Body of pancreas (tissue), 4 donors: ENCODE results near the gene DNASE1L2. TPM values are rescaled to one million over a fixed set of nuclear protein-coding genes. Genes with fewer than 3 reads are reported as not detected.

Experiments used
- ATAC-seq: fragments of 150-250 bp; one replicate; pipeline ENCODE4 v1.9.1; 2016
- DNase-seq, 4 donors: peaks; one replicate each; pipeline ENCODE4 v3.0.0-alpha.2; 2019
- H3K27ac ChIP-seq, 4 donors: fragments of 200-600 bp; sonication (generic); 1 replicate in 3 of 4; 2 replicates in 1 of 4; pipeline versions ENCODE4 v1.5.1 to v1.6.1; 2016 to 2019; ENCODE audit warnings: mild to moderate bottlenecking in 1 of 4, mixed read lengths in 1 of 4, moderate library complexity in 1 of 4
- H3K27me3 ChIP-seq, 2 donors: fragments of 200-600 bp; sonication (generic); one replicate each; pipeline ENCODE4 v1.6.0; 2016; ENCODE audit warnings: mild to moderate bottlenecking in 1 of 2
- H3K36me3 ChIP-seq, 2 donors: fragments of 200-600 bp; sonication (generic); replicated peaks in 1 of 2; 2 replicates each; pipeline ENCODE4 v1.5.1; 2016; ENCODE audit warnings: low read depth in 2 of 2; ENCODE audit not compliant: insufficient read depth in 1 of 2
- H3K4me1 ChIP-seq: fragments of 200-600 bp; sonication (generic); one replicate; pipeline ENCODE4 v1.6.0; 2016
- H3K4me3 ChIP-seq, 2 donors: fragments of 200-600 bp; sonication (generic); 1 replicate in 1 of 2; 2 replicates in 1 of 2; pipeline ENCODE4 v1.5.1; 2016 to 2019
- H3K9me3 ChIP-seq, 3 donors: fragments of 200-600 bp; sonication (generic); 1 replicate in 2 of 3; 2 replicates in 1 of 3; pipeline ENCODE4 v1.5.1; 2016
- POLR2A ChIP-seq, 3 donors: fragments of 450-650 bp; IDR thresholded peaks; one replicate each; pipeline ENCODE4 v1.6.1; 2016; ENCODE audit warnings: antibody characterized with exemption in 3 of 3, mild to moderate bottlenecking in 2 of 3
- WGBS, 2 donors: methylation state at CpG; one replicate each; pipeline ENCODE4 v1.1.5; 2017; 5-methylcytosine and 5-hydroxymethylcytosine counted together
- intact Hi-C: fragments of 100-400 bp; cut with DNase I; formaldehyde crosslinking; loops from one replicate; pipeline ENCODE4 v1.15.1; 2023
- total RNA-seq, 2 donors: library from RNA; depleted of rRNA; stranded (reverse); fragments of >200 nt; gene quantifications; one replicate each; pipeline ENCODE4 v1.1.0, GENCODE V29; 2016
- TF ChIP-seq, protein P1 (sequence below), 7 experiments: fragments of 450-650 bp in 4 of 7; fragments of 200-600 bp in 3 of 7; sonication (generic) in 3 of 7; IDR thresholded peaks; one replicate each; pipeline ENCODE4 v1.5.1; 2016 to 2019; ENCODE audit warnings: antibody characterized with exemption in 7 of 7

The DNASE1L2 gene
- total RNA-seq, 2 donors from 2014 or later: 1.3 TPM; not detected in 1

DNA sequence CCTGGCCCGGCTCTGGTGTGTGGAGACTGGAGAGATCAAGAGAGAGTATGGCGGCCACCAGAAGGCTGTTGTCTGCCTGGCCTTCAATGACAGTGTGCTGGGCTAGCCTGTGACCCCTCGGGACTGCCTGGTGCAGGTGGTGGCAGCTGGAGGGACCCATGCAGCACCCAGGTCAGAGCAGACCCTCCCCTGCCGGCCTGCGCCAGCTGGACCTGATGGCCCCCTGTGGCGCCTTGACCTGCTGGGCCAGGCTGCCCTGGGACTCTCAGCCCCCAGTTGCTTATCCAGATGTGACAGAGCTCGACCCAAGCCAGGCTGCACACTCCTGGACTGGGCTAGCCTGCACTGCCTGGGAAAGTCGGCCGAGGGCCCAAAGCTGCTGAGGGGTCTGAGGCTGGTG is 27.5 kb upstream of the DNASE1L2 start:
- no peak for TF ChIP-seq POLR2A (IDR thresholded peaks at IDR 0.05)
- DNase-seq: no peak
- no peaks in the 10 kb centered on the region for H3K9me3 ChIP-seq
- intact Hi-C loops: no loop called here
- H3K4me3 ChIP-seq: no peak overlapping the region
- H3K4me1 ChIP-seq: peaks cover 40% of the 10 kb centered on the region
- no peak for ATAC-seq
- H3K27me3 ChIP-seq: no peaks in the 10 kb centered on the region
- no peak overlapping the region for H3K27ac ChIP-seq
- 87% methylated on average over 8 of the region's 9 CpGs; no CpG with 5 or more reads in 1 of the 2 donors for WGBS, 2 donors
- peaks cover 0 to 18% of the 10 kb centered on the region in 2 donors for H3K36me3 ChIP-seq

DNA sequence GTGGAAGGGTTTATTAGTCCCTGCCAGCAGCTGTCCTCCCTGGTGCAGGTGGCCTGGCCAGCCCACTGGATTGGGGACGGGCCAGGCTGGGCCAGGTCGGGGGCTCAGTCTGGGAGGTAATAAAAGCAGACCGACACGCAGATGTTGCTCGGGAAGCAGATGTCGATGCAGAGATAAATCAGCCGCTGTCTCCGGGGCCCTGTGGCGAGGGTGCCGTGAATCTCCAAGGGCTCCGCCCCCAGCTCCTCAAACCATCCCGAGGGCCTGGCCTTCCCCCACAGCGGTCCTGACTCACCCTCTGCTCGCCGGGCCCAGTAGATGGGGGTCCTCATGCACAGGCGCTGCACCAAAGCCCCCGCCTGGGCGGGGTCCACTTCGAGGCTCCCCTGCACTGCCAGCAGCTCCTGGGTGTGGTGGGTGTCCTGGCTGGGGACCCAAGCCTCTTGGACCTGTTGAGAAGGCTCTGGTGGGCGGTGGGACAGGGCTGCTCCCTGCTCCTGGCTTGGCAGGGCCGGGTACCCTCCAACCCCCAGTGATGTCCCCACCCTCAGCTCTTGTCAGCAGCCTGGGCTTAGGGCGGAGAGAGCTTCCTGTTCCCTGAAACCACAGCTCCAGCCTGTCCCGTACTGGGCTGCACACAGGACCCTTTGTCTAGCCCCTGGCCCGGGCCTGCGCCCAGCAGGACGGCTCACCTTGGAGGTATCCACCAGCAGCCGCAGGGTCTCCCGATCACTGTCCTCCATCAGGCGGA is 26.8 kb upstream of the DNASE1L2 start:
- 85% methylated on average over 20 of the region's 29 CpGs; no CpG with 5 or more reads in 1 of the 2 donors for WGBS, 2 donors
- peaks cover 0 to 18% of the 10 kb centered on the region in 2 donors for H3K36me3 ChIP-seq
- TF ChIP-seq, protein P1, sequence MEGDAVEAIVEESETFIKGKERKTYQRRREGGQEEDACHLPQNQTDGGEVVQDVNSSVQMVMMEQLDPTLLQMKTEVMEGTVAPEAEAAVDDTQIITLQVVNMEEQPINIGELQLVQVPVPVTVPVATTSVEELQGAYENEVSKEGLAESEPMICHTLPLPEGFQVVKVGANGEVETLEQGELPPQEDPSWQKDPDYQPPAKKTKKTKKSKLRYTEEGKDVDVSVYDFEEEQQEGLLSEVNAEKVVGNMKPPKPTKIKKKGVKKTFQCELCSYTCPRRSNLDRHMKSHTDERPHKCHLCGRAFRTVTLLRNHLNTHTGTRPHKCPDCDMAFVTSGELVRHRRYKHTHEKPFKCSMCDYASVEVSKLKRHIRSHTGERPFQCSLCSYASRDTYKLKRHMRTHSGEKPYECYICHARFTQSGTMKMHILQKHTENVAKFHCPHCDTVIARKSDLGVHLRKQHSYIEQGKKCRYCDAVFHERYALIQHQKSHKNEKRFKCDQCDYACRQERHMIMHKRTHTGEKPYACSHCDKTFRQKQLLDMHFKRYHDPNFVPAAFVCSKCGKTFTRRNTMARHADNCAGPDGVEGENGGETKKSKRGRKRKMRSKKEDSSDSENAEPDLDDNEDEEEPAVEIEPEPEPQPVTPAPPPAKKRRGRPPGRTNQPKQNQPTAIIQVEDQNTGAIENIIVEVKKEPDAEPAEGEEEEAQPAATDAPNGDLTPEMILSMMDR (IDR thresholded peaks at IDR 0.05): no peak
- TF ChIP-seq POLR2A (IDR thresholded peaks at IDR 0.05): no peak
- ATAC-seq (no peak), DNase-seq (no peak)
- H3K4me1 ChIP-seq: peaks cover 43% of the 10 kb centered on the region
- H3K27ac ChIP-seq: no peak overlapping the region
- H3K9me3 ChIP-seq: no peaks in the 10 kb centered on the region
- intact Hi-C loops: no loop called here
- H3K4me3 ChIP-seq: no peak overlapping the region
- no peaks in the 10 kb centered on the region for H3K27me3 ChIP-seq

DNA sequence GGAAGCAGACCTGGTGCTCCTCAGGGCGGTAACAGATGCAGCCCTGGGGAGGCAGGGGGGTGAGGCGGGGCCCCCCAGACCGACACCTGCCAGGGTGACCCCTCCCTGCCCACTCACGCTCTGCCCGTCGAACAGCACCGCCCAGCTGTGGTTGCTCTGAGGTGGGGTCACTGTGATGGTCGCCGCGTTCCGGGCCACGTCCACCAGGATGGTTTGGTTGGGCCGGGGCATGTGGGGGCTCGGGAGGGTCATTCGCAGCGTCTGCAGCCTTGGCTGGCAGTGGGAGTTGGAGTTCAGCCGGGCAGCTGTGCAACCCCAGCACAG is 26.3 kb upstream of the DNASE1L2 start:
- no peak for TF ChIP-seq POLR2A (IDR thresholded peaks at IDR 0.05)
- TF ChIP-seq, protein P1 (IDR thresholded peaks at IDR 0.05): no peak
- ATAC-seq (no peak), DNase-seq (no peak)
- Histone ChIP-seq H3K4me1 (peaks cover 38% of the 10 kb centered on the region), H3K9me3 (no peaks in the 10 kb centered on the region), H3K4me3 (no peak overlapping the region), H3K36me3 (peaks cover 0 to 18% of the 10 kb centered on the region in 2 donors), H3K27me3 (no peaks in the 10 kb centered on the region), H3K27ac (no peak overlapping the region)
- intact Hi-C loops: no loop called here
- WGBS, 2 donors: 95% methylated on average over 14 of the region's 17 CpGs; no CpG with 5 or more reads in 1 of the 2 donors

DNA sequence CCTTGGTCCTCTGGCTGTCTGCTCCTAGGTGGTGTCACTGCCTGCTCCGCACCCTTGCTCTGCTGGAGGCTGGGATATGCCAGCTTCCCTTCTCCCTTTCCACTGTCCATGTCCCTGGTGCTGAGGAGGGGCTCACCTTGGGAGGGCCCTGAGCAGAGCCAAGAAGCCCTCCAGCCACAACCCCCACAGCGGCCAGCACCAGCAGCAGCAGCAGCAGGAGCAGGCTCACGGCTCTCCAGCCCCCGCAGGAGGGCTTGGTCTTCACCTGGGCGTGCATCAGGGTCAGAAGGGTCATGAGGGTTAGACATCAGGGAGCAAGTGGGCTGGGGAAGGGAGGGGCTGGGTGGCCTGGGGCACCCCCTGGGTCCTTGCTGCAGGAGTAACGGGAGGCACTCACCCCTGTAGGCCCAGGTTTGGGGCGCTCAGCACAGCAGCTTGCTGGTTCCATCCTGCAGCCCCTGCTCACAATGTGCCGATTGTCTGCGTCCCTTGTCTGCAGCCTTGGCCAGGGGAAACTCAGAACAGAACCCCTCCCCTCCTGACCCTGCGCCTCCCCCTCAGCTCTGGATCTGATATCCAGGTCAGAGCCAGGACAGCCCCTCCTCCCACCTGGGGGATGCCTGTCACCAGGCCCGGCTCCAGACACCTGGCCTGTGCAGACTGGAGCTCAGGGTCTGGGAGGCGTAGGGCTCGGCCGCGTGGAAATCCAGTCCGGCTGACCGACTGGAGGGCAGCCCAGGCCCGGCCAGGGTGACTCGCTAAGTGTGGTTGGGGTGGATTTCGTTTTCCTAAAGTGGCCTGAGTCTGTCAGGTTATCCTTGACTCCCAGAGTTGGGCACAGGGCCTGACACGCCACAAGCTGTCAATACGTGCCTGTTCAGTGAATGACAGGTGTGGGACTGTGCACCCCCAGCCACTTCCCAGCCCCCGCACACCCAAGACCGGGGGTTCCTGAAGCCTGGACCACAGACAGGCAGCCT is 25.6 kb upstream of the DNASE1L2 start, which contains the start of gene BRICD5:
TSS of gene BRICD5 (minus strand) at position 478 of the 980 bp plus-strand sequence. CDS start at position 448, 30 bp downstream.
- H3K4me3 ChIP-seq: no peak within 1 kb of the TSS
- no peaks in the 10 kb centered on the region for H3K9me3 ChIP-seq
- DNase-seq (no peak), ATAC-seq (no peak)
- TF ChIP-seq, protein P1 (IDR thresholded peaks at IDR 0.05): no peak
- TF ChIP-seq POLR2A (IDR thresholded peaks at IDR 0.05): no peak
- intact Hi-C loops: no loop called here
- peaks cover 0 to 18% of the 10 kb centered on the region in 2 donors for H3K36me3 ChIP-seq
- peak within 1 kb of the TSS in 1 of 4 donors; percentile 63 for H3K27ac ChIP-seq
- peaks cover 38% of the 10 kb centered on the region for H3K4me1 ChIP-seq
- 67 to 74% methylated on average over 15 to 24 of the region's 24 CpGs for WGBS, 2 donors
- no peaks in the 10 kb centered on the region for H3K27me3 ChIP-seq

- Histone ChIP-seq H3K4me3 (no peak overlapping the region), H3K36me3 (peaks cover 0 to 16% of the 10 kb centered on the region in 2 donors), H3K4me1 (peaks cover 26% of the 10 kb centered on the region), H3K27ac (peak overlapping the region; percentile 25 to 70 (median 52)), H3K27me3 (no peaks in the 10 kb centered on the region), H3K9me3 (no peaks in the 10 kb centered on the region)
- ATAC-seq (no peak), DNase-seq (no peak)
- intact Hi-C loops: no loop called here
- TF ChIP-seq POLR2A (IDR thresholded peaks at IDR 0.05): no peak
- TF ChIP-seq, protein P1 (IDR thresholded peaks at IDR 0.05): no peak
- 64 to 79% methylated on average over 3 to 11 of the region's 11 CpGs for WGBS, 2 donors
Measured at GRCh38 chr16:2211923-2212347, 24.3 kb upstream of the DNASE1L2 start.
